GM12878 (cell line): ENCODE results near the gene PDLIM4. TPM values are rescaled to one million over a fixed set of nuclear protein-coding genes. Genes with fewer than 3 reads are reported as not detected.

Experiments used
- JUND ChIP-seq: IDR thresholded peaks from 2 replicates; pipeline ENCODE4 v1.6.1; 2012; ENCODE audit warnings: low read depth, mild to moderate bottlenecking, low read length, improper control_type of control experiment, moderate library complexity
- ZNF217 ChIP-seq: fragments of 450-650 bp; IDR thresholded peaks from 2 replicates; pipeline ENCODE4 v1.6.1; 2017; ENCODE audit warnings: antibody characterized with exemption, mild to moderate bottlenecking
- ZSCAN29 ChIP-seq: fragments of 450-650 bp; IDR thresholded peaks from 2 replicates; pipeline ENCODE4 v1.6.1; 2017; ENCODE audit warnings: mild to moderate bottlenecking, moderate library complexity
- polyA plus RNA-seq, 11 experiments: library from polyadenylated mRNA; depleted of rRNA in 4 of 11; unstranded in 6 of 11; stranded (reverse) in 5 of 11; fragments of >200 nt; fragmentation: Nextera tagmentation in 4 of 11; fragmentation: Illumina TruSeq in 1 of 11; extraction: Ambion mirVana in 4 of 11; extraction: Trizol in 1 of 11; gene quantifications; 1 replicate in 1 of 11; 2 replicates in 10 of 11; pipeline versions ENCODE4 v1.2.1 to v1.2.3, GENCODE V29; 2011 to 2016; ENCODE audit warnings: inconsistent platforms in 2 of 11, missing spikeins in 2 of 11, low read depth in 1 of 11
- total RNA-seq, 4 experiments: library from RNA; depleted of rRNA in 3 of 4; stranded (reverse); fragments of >200 nt in 3 of 4; fragmentation: Illumina TruSeq in 1 of 4; extraction: Trizol in 1 of 4; gene quantifications; 2 replicates each; pipeline versions ENCODE4 v1.2.1 to v1.2.3, GENCODE V29; 2013 to 2021
- TF ChIP-seq, protein P1 (sequence below): fragments of 450-650 bp; formaldehyde crosslinking; IDR thresholded peaks from 2 replicates; pipeline ENCODE4 v1.4.0; 2022; ENCODE audit warnings: mild to moderate bottlenecking, moderate library complexity
- TF ChIP-seq, protein P2 (sequence below): fragments of 450-650 bp; IDR thresholded peaks from 2 replicates; pipeline ENCODE4 v1.6.1; 2018; ENCODE audit warnings: borderline replicate concordance, mild to moderate bottlenecking; ENCODE audit not compliant: partially characterized antibody

Gene PDLIM4
- total and polyA plus RNA-seq, 10 of the 15 experiments (the other 5 are each of a cell fraction or from before 2014, with no cell fraction given): 0.13 to 1.7 (median 0.39) TPM; not detected in 3

DNA sequence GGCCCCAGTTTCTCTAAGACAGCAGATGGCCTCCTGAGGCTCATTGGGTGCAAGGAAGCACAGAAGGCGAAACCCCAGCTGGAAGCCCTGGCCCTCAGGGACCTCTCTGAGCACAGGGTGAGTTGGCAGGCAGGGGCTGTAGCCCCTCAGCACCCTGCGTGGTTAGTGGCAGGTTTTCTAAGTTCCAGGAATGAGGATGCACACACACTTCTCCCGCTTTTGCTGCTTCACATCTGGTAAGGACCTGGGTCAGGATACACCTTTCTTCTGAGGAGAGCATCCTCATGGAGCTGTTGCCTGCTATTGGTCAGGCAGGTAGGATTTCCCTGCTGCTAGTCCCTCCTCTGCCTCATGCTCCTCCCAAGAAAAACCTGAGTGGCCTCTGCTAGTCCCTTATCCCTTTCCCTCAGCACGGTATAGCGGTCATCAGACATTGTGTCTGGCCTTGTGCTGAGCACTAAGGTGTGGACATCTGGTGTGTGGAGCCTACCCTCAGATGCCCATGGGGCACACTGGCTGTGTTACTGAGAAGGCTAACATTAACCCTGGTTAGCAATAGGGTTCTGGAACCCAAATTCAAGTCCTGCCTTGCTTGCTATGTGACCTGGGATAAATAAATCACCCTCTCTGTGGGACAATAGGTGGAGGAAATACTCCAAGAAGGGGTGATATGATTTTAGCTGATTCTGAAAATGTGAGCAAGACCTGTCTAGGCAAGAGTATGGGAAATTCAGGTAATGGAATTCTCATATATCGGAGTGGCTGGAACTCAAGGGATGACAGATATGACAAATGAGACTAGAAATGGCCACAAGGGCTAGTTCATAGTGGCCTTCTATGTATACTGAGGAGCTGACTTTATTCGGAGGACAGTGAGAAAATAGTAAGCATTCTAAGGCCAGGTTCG lies 38.3 kb downstream of the PDLIM4 start (continued):
- TF ChIP-seq, protein P1, sequence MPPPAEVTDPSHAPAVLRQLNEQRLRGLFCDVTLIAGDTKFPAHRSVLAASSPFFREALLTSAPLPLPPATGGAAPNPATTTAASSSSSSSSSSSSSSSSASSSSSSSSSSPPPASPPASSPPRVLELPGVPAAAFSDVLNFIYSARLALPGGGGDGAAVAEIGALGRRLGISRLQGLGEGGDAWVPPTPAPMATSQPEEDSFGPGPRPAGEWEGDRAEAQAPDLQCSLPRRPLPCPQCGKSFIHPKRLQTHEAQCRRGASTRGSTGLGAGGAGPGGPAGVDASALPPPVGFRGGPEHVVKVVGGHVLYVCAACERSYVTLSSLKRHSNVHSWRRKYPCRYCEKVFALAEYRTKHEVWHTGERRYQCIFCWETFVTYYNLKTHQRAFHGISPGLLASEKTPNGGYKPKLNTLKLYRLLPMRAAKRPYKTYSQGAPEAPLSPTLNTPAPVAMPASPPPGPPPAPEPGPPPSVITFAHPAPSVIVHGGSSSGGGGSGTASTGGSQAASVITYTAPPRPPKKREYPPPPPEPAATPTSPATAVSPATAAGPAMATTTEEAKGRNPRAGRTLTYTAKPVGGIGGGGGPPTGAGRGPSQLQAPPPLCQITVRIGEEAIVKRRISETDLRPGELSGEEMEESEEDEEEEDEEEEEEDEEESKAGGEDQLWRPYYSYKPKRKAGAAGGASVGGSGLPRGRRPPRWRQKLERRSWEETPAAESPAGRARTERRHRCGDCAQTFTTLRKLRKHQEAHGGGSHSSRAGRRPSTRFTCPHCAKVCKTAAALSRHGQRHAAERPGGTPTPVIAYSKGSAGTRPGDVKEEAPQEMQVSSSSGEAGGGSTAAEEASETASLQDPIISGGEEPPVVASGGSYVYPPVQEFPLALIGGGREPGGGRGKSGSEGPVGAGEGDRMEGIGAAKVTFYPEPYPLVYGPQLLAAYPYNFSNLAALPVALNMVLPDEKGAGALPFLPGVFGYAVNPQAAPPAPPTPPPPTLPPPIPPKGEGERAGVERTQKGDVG: no peak
- TF ChIP-seq JUND: no peak
- TF ChIP-seq ZNF217: no peak
- TF ChIP-seq ZSCAN29: no peak
- TF ChIP-seq, protein P2, sequence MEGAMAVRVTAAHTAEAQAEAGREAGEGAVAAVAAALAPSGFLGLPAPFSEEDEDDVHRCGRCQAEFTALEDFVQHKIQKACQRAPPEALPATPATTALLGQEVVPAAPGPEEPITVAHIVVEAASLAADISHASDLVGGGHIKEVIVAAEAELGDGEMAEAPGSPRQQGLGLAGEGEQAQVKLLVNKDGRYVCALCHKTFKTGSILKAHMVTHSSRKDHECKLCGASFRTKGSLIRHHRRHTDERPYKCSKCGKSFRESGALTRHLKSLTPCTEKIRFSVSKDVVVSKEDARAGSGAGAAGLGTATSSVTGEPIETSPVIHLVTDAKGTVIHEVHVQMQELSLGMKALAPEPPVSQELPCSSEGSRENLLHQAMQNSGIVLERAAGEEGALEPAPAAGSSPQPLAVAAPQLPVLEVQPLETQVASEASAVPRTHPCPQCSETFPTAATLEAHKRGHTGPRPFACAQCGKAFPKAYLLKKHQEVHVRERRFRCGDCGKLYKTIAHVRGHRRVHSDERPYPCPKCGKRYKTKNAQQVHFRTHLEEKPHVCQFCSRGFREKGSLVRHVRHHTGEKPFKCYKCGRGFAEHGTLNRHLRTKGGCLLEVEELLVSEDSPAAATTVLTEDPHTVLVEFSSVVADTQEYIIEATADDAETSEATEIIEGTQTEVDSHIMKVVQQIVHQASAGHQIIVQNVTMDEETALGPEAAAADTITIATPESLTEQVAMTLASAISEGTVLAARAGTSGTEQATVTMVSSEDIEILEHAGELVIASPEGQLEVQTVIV: no peak
